ENCODE data around the gene MATCAP1. TPM values are rescaled to one million over a fixed set of nuclear protein-coding genes. Genes with fewer than 3 reads are reported as not detected.

MATCAP1 gene
- total RNA-seq, 2 donors from 2014 or later = 47.0 to 118 TPM

- H3K4me1 Mint-ChIP-seq = peaks cover 15% of the 10 kb centered on the region
- no peaks in the 10 kb centered on the region for H3K27me3 Mint-ChIP-seq
- H3K4me3 Mint-ChIP-seq = peak overlapping the region; percentile 85
- H3K36me3 Mint-ChIP-seq (ENCODE audit: low read depth) = peaks cover 34% of the 10 kb centered on the region
- no peaks in the 10 kb centered on the region for H3K9me3 Mint-ChIP-seq
- peak overlapping the region; percentile 88 for H3K27ac Mint-ChIP-seq
- no peak for ATAC-seq (replicated peaks)
Measured at GRCh38 chr16:67190448-67191399, 7.0 kb upstream of the MATCAP1 start.

GRCh38 chr16:67190041-67190440 is 6.3 kb upstream of the MATCAP1 start, which contains the start of gene EXOC3L1:
Gene EXOC3L1 (minus strand): TSS chr16:67190136. CDS start chr16:67189676, 460 bp downstream.
- Mint-ChIP-seq H3K9me3 (no peaks in the 10 kb centered on the region), H3K4me3 (peak within 1 kb of the TSS; percentile 85), H3K36me3 (ENCODE audit: low read depth) (peaks cover 32% of the 10 kb centered on the region), H3K4me1 (peaks cover 20% of the 10 kb centered on the region), H3K27ac (peak within 1 kb of the TSS; percentile 88), H3K27me3 (no peaks in the 10 kb centered on the region)
- no peak for ATAC-seq (replicated peaks)

- Mint-ChIP-seq H3K27ac (no peak overlapping the region), H3K36me3 (ENCODE audit: low read depth) (peaks cover 20% of the 10 kb centered on the region), H3K4me1 (peaks cover 17% of the 10 kb centered on the region), H3K27me3 (no peaks in the 10 kb centered on the region), H3K4me3 (no peak overlapping the region), H3K9me3 (no peaks in the 10 kb centered on the region)
- ATAC-seq (replicated peaks) = no peak
Measured at GRCh38 chr16:67188798-67189197, 5.0 kb upstream of the MATCAP1 start.

GRCh38 chr16:67188323-67188722 is 4.6 kb upstream of the MATCAP1 start:
- Mint-ChIP-seq H3K36me3 (ENCODE audit: low read depth) (peaks cover 15% of the 10 kb centered on the region), H3K27ac (no peak overlapping the region), H3K4me3 (no peak overlapping the region), H3K4me1 (peaks cover 15% of the 10 kb centered on the region), H3K27me3 (no peaks in the 10 kb centered on the region), H3K9me3 (no peaks in the 10 kb centered on the region)
- ATAC-seq (replicated peaks) = no peak

GRCh38 chr16:67187175-67187890 is 3.6 kb upstream of the MATCAP1 start:
- H3K4me1 Mint-ChIP-seq = peaks cover 15% of the 10 kb centered on the region
- no peak overlapping the region for H3K4me3 Mint-ChIP-seq
- no peak overlapping the region for H3K27ac Mint-ChIP-seq
- H3K27me3 Mint-ChIP-seq = no peaks in the 10 kb centered on the region
- no peak for ATAC-seq (replicated peaks)
- peaks cover 5% of the 10 kb centered on the region for H3K36me3 Mint-ChIP-seq (ENCODE audit: low read depth)
- H3K9me3 Mint-ChIP-seq = no peaks in the 10 kb centered on the region

GRCh38 chr16:67186550-67186950 is 2.8 kb upstream of the MATCAP1 start:
- peaks cover 5% of the 10 kb centered on the region for H3K36me3 Mint-ChIP-seq (ENCODE audit: low read depth)
- ATAC-seq (replicated peaks) = no peak
- H3K4me1 Mint-ChIP-seq = peaks cover 13% of the 10 kb centered on the region
- no peak overlapping the region for H3K4me3 Mint-ChIP-seq
- no peak overlapping the region for H3K27ac Mint-ChIP-seq
- H3K27me3 Mint-ChIP-seq = no peaks in the 10 kb centered on the region
- H3K9me3 Mint-ChIP-seq = no peaks in the 10 kb centered on the region

- no peak for ATAC-seq (replicated peaks)
- Mint-ChIP-seq H3K27ac (peak overlapping the region; percentile 65), H3K27me3 (no peaks in the 10 kb centered on the region), H3K36me3 (ENCODE audit: low read depth) (peaks cover 5% of the 10 kb centered on the region), H3K9me3 (no peaks in the 10 kb centered on the region), H3K4me3 (no peak overlapping the region), H3K4me1 (peaks cover 8% of the 10 kb centered on the region)
Measured at GRCh38 chr16:67185651-67186134, 1.9 kb upstream of the MATCAP1 start.

GRCh38 chr16:67184995-67185650 is 1.4 kb upstream of the MATCAP1 start:
- ATAC-seq (replicated peaks) = peak; percentile 23
- peak overlapping the region; percentile 65 for H3K27ac Mint-ChIP-seq
- H3K4me1 Mint-ChIP-seq = peaks cover 8% of the 10 kb centered on the region
- H3K27me3 Mint-ChIP-seq = no peaks in the 10 kb centered on the region
- H3K36me3 Mint-ChIP-seq (ENCODE audit: low read depth) = peaks cover 5% of the 10 kb centered on the region
- no peak overlapping the region for H3K4me3 Mint-ChIP-seq
- H3K9me3 Mint-ChIP-seq = no peaks in the 10 kb centered on the region

- ATAC-seq (replicated peaks) = peak; percentile 15
- H3K27ac Mint-ChIP-seq = no peak overlapping the region
- no peaks in the 10 kb centered on the region for H3K9me3 Mint-ChIP-seq
- H3K27me3 Mint-ChIP-seq = no peaks in the 10 kb centered on the region
- peaks cover 5% of the 10 kb centered on the region for H3K36me3 Mint-ChIP-seq (ENCODE audit: low read depth)
- peaks cover 8% of the 10 kb centered on the region for H3K4me1 Mint-ChIP-seq
- H3K4me3 Mint-ChIP-seq = no peak overlapping the region
Measured at GRCh38 chr16:67184453-67184994, 761 bp upstream of the MATCAP1 start.

- peaks cover 13% of the 10 kb centered on the region for H3K4me1 Mint-ChIP-seq
- no peaks in the 10 kb centered on the region for H3K27me3 Mint-ChIP-seq
- H3K4me3 Mint-ChIP-seq = no peak overlapping the region
- no peaks in the 10 kb centered on the region for H3K9me3 Mint-ChIP-seq
- peaks cover 9% of the 10 kb centered on the region for H3K36me3 Mint-ChIP-seq (ENCODE audit: low read depth)
- no peak for ATAC-seq (replicated peaks)
- H3K27ac Mint-ChIP-seq = no peak overlapping the region
Measured at GRCh38 chr16:67183284-67183626, 508 bp downstream of the MATCAP1 start.

- H3K4me3 Mint-ChIP-seq = no peak overlapping the region
- no peak for ATAC-seq (replicated peaks)
- no peaks in the 10 kb centered on the region for H3K27me3 Mint-ChIP-seq
- no peaks in the 10 kb centered on the region for H3K9me3 Mint-ChIP-seq
- H3K36me3 Mint-ChIP-seq (ENCODE audit: low read depth) = peaks cover 19% of the 10 kb centered on the region
- peaks cover 22% of the 10 kb centered on the region for H3K4me1 Mint-ChIP-seq
- no peak overlapping the region for H3K27ac Mint-ChIP-seq
Measured at GRCh38 chr16:67182288-67182687, 1.5 kb downstream of the MATCAP1 start.

GRCh38 chr16:67181346-67181745 is 2.4 kb downstream of the MATCAP1 start:
- Mint-ChIP-seq H3K4me3 (no peak overlapping the region), H3K27ac (no peak overlapping the region), H3K36me3 (ENCODE audit: low read depth) (peaks cover 28% of the 10 kb centered on the region), H3K4me1 (peaks cover 27% of the 10 kb centered on the region), H3K27me3 (no peaks in the 10 kb centered on the region), H3K9me3 (no peaks in the 10 kb centered on the region)
- ATAC-seq (replicated peaks) = no peak

GRCh38 chr16:67180166-67180565 is 3.6 kb downstream of the MATCAP1 start:
- Mint-ChIP-seq H3K4me1 (peaks cover 29% of the 10 kb centered on the region), H3K27me3 (no peaks in the 10 kb centered on the region), H3K27ac (no peak overlapping the region), H3K4me3 (no peak overlapping the region), H3K36me3 (ENCODE audit: low read depth) (peaks cover 37% of the 10 kb centered on the region), H3K9me3 (no peaks in the 10 kb centered on the region)
- no peak for ATAC-seq (replicated peaks)

GRCh38 chr16:67179421-67180080 is 4.2 kb downstream of the MATCAP1 start:
- Mint-ChIP-seq H3K9me3 (no peaks in the 10 kb centered on the region), H3K4me3 (peak overlapping the region; percentile 99), H3K27ac (no peak overlapping the region), H3K27me3 (no peaks in the 10 kb centered on the region), H3K4me1 (peaks cover 28% of the 10 kb centered on the region), H3K36me3 (ENCODE audit: low read depth) (peaks cover 42% of the 10 kb centered on the region)
- ATAC-seq (replicated peaks) = no peak
